ENCODE measurements around the gene AGAP9.
"Not testable (repeated sequence)": the region's sequence is repeated elsewhere in the genome, so short reads cannot be mapped to it uniquely, and the experiment has no call there.

AGAP9 gene

GRCh38 chr10:47523475-47523874 lies at the start of gene AGAP9:
Gene AGAP9 (minus strand): TSS chr10:47523638. CDS start chr10:47523526, 112 bp downstream.
- in situ Hi-C loops (cut with MboI; ENCODE audit: low sequenced_read_pairs): not testable (repeated sequence)

GRCh38 chr10:47571138-47571912 lies 47.9 kb upstream of the AGAP9 start:
- in situ Hi-C loops (cut with MboI; ENCODE audit: low sequenced_read_pairs): not testable (repeated sequence)

- in situ Hi-C loops (cut with MboI; ENCODE audit: low sequenced_read_pairs): not testable (repeated sequence)
Measured at GRCh38 chr10:47566757-47567156, 43.3 kb upstream of the AGAP9 start.

- in situ Hi-C loops (cut with MboI; ENCODE audit: low sequenced_read_pairs): not testable (repeated sequence)
Measured at GRCh38 chr10:47566108-47566699, 42.8 kb upstream of the AGAP9 start.

- in situ Hi-C loops (cut with MboI; ENCODE audit: low sequenced_read_pairs): not testable (repeated sequence)
Measured at GRCh38 chr10:47565517-47565920, 42.1 kb upstream of the AGAP9 start.

GRCh38 chr10:47564953-47565352 lies 41.5 kb upstream of the AGAP9 start:
- in situ Hi-C loops (cut with MboI; ENCODE audit: low sequenced_read_pairs): not testable (repeated sequence)

GRCh38 chr10:47564318-47564717 lies 40.9 kb upstream of the AGAP9 start:
- in situ Hi-C loops (cut with MboI; ENCODE audit: low sequenced_read_pairs): not testable (repeated sequence)

GRCh38 chr10:47560452-47560851 lies 37.0 kb upstream of the AGAP9 start:
- in situ Hi-C loops (cut with MboI; ENCODE audit: low sequenced_read_pairs): not testable (repeated sequence)

- in situ Hi-C loops (cut with MboI; ENCODE audit: low sequenced_read_pairs): not testable (repeated sequence)
Measured at GRCh38 chr10:47559718-47560308, 36.4 kb upstream of the AGAP9 start.

GRCh38 chr10:47558109-47558508 lies 34.7 kb upstream of the AGAP9 start:
- in situ Hi-C loops (cut with MboI; ENCODE audit: low sequenced_read_pairs): not testable (repeated sequence)

- in situ Hi-C loops (cut with MboI; ENCODE audit: low sequenced_read_pairs): not testable (repeated sequence)
Measured at GRCh38 chr10:47557616-47558015, 34.2 kb upstream of the AGAP9 start.

- in situ Hi-C loops (cut with MboI; ENCODE audit: low sequenced_read_pairs): not testable (repeated sequence)
Measured at GRCh38 chr10:47555334-47555733, 31.9 kb upstream of the AGAP9 start.

- in situ Hi-C loops (cut with MboI; ENCODE audit: low sequenced_read_pairs): not testable (repeated sequence)
Measured at GRCh38 chr10:47554552-47554951, 31.1 kb upstream of the AGAP9 start.

GRCh38 chr10:47553860-47554247 lies 30.4 kb upstream of the AGAP9 start:
- in situ Hi-C loops (cut with MboI; ENCODE audit: low sequenced_read_pairs): not testable (repeated sequence)

- in situ Hi-C loops (cut with MboI; ENCODE audit: low sequenced_read_pairs): not testable (repeated sequence)
Measured at GRCh38 chr10:47553214-47553859, 29.9 kb upstream of the AGAP9 start.

- in situ Hi-C loops (cut with MboI; ENCODE audit: low sequenced_read_pairs): not testable (repeated sequence)
Measured at GRCh38 chr10:47552719-47553118, 29.3 kb upstream of the AGAP9 start.

GRCh38 chr10:47547286-47547685 lies 23.8 kb upstream of the AGAP9 start:
- in situ Hi-C loops (cut with MboI; ENCODE audit: low sequenced_read_pairs): not testable (repeated sequence)

GRCh38 chr10:47536430-47536829 lies 13.0 kb upstream of the AGAP9 start:
- in situ Hi-C loops (cut with MboI; ENCODE audit: low sequenced_read_pairs): not testable (repeated sequence)

GRCh38 chr10:47502313-47502712 lies 21.1 kb downstream of the AGAP9 start:
- in situ Hi-C loops (cut with MboI; ENCODE audit: low sequenced_read_pairs): not testable (repeated sequence)

- in situ Hi-C loops (cut with MboI; ENCODE audit: low sequenced_read_pairs): not testable (repeated sequence)
Measured at GRCh38 chr10:47494226-47494625, 29.2 kb downstream of the AGAP9 start.

- in situ Hi-C loops (cut with MboI; ENCODE audit: low sequenced_read_pairs): not testable (repeated sequence)
Measured at GRCh38 chr10:47491600-47491999, 31.8 kb downstream of the AGAP9 start, which contains the start of gene FAM25G. Gene FAM25G (minus strand): TSS chr10:47491700. CDS start chr10:47491674, 26 bp downstream.
